ENCODE data around the gene BICC1. TPM values are rescaled to one million over a fixed set of nuclear protein-coding genes. Genes with fewer than 3 reads are reported as not detected.

BICC1 gene
- total and polyA plus RNA-seq, 2 of the 13 experiments (the other 11 are each of a cell fraction or from before 2014, with no cell fraction given) = 0.18 to 1.5 TPM

- TF ChIP-seq GATAD2A (CRISPR knock-in tag; IDR thresholded peaks at IDR 0.05) = no peak
- no peak for TF ChIP-seq NFATC3 (CRISPR knock-in tag; IDR thresholded peaks at IDR 0.05)
- no peak for TF ChIP-seq TFDP1 (CRISPR knock-in tag; IDR thresholded peaks at IDR 0.05; ENCODE audit: borderline replicate concordance)
- TF ChIP-seq TCF7 (IDR thresholded peaks at IDR 0.05; ENCODE audit: low read depth) = no peak
- Histone ChIP-seq H2AFZ (ENCODE audit: low read length) (no peak overlapping the region), H3K79me2 (ENCODE audit: insufficient read depth, low read length) (no peaks in the 10 kb centered on the region), H3K9ac (ENCODE audit: insufficient read depth, low read depth, low read length) (no peak overlapping the region), H3K4me3 (replicated peaks in 1 of 3; ENCODE audit: insufficient read depth in 1 of 3, low read depth in 2 of 3, low read length in 3 of 3) (no peak overlapping the region), H4K20me1 (ENCODE audit: insufficient read depth, low read length) (no peaks in the 10 kb centered on the region), H3K27me3 (ENCODE audit: control insufficient read depth in 1 of 2, insufficient read depth in 2 of 2, low read length in 2 of 2) (no peaks in the 10 kb centered on the region), H3K4me2 (ENCODE audit: low read depth, low read length) (no peak overlapping the region), H3K27ac (ENCODE audit: extremely low read length, insufficient read depth, low read length) (no peak overlapping the region), H3K9me3 (ENCODE audit: low read length) (no peaks in the 10 kb centered on the region), H3K36me3 (replicated peaks in 1 of 2; ENCODE audit: control insufficient read depth in 1 of 2, insufficient read depth in 2 of 2, low read length in 2 of 2) (0 out of 5 replicates have a peak, but pooled peaks cover 0 to 1% of the 10 kb centered on the region in 2 experiments), H3K4me1 (ENCODE audit: insufficient read depth, low read length) (no peaks in the 10 kb centered on the region)
- ATAC-seq = no peak
- CTCF ChIA-PET (ENCODE audit: low intra/inter-chr PET ratio, low total read pairs) = no interaction called here
- BruUV-seq (replicated peaks) = no TSS peak
- DNase-seq (ENCODE audit: low spot score) = no peak
- WGBS (ENCODE audit: low lambda C conversion rate) = 83% methylated on average over 5 of the region's 5 CpGs
- in situ Hi-C loops (cut with HindIII; ENCODE audit: extremely low pct_ligation_motif_present, low pct_unique_long_range_greater_than_20kb) = no loop called here
- POLR2A ChIA-PET = no interaction called here
- FAIRE-seq = no peak
- intact Hi-C loops (cut with micrococcal nuclease; ENCODE audit: unreplicated experiment) = no loop called here
Observed at GRCh38 chr10:58829839-58830238, 317.2 kb downstream of the BICC1 start.

GRCh38 chr10:58830697-58831096, 318.0 kb downstream of the BICC1 start:
- Histone ChIP-seq H2AFZ (ENCODE audit: low read length) (no peak overlapping the region), H3K9ac (ENCODE audit: insufficient read depth, low read depth, low read length) (no peak overlapping the region), H3K4me3 (replicated peaks in 1 of 3; ENCODE audit: insufficient read depth in 1 of 3, low read depth in 2 of 3, low read length in 3 of 3) (no peak overlapping the region), H3K4me1 (ENCODE audit: insufficient read depth, low read length) (no peaks in the 10 kb centered on the region), H3K4me2 (ENCODE audit: low read depth, low read length) (no peak overlapping the region), H3K36me3 (replicated peaks in 1 of 2; ENCODE audit: control insufficient read depth in 1 of 2, insufficient read depth in 2 of 2, low read length in 2 of 2) (0 out of 5 replicates have a peak, but pooled peaks cover 0 to 1% of the 10 kb centered on the region in 2 experiments), H4K20me1 (ENCODE audit: insufficient read depth, low read length) (no peaks in the 10 kb centered on the region), H3K27ac (ENCODE audit: extremely low read length, insufficient read depth, low read length) (no peak overlapping the region), H3K79me2 (ENCODE audit: insufficient read depth, low read length) (no peaks in the 10 kb centered on the region), H3K27me3 (ENCODE audit: control insufficient read depth in 1 of 2, insufficient read depth in 2 of 2, low read length in 2 of 2) (no peaks in the 10 kb centered on the region), H3K9me3 (ENCODE audit: low read length) (no peaks in the 10 kb centered on the region)
- no TSS peak for BruUV-seq (replicated peaks)
- no peak for FAIRE-seq
- in situ Hi-C loops (cut with HindIII; ENCODE audit: extremely low pct_ligation_motif_present, low pct_unique_long_range_greater_than_20kb) (no loop called here), intact Hi-C loops (cut with micrococcal nuclease; ENCODE audit: unreplicated experiment) (no loop called here)
- DNase-seq (ENCODE audit: low spot score) = no peak
- CTCF ChIA-PET (ENCODE audit: low intra/inter-chr PET ratio, low total read pairs) = no interaction called here
- TF ChIP-seq HOXA9 (CRISPR knock-in tag; IDR thresholded peaks at IDR 0.05; ENCODE audit: borderline replicate concordance) (no peak), PBX2 (CRISPR knock-in tag; IDR thresholded peaks at IDR 0.05) (no peak), ZNF329 (CRISPR knock-in tag; IDR thresholded peaks at IDR 0.05; ENCODE audit: low read depth) (no peak), CREB1 (IDR thresholded peaks at IDR 0.05) (no peak), CREB1 (CRISPR knock-in tag; IDR thresholded peaks at IDR 0.05) (no peak)
- POLR2A ChIA-PET = no interaction called here
- ATAC-seq = no peak
